HepG2 (cell line): ENCODE data around the gene LST1. TPM values are rescaled to one million over a fixed set of nuclear protein-coding genes. Genes with fewer than 3 reads are reported as not detected.

Experiments
- AFF4 ChIP-seq: sonication (generic); formaldehyde crosslinking; IDR thresholded peaks from 2 replicates; pipeline ENCODE4 v1.4.0; 2020; ENCODE audit warnings: missing genetic modification reagents
- ATF2 ChIP-seq: sonication (generic); formaldehyde crosslinking; IDR thresholded peaks from 2 replicates; pipeline ENCODE4 v1.4.0; 2020; ENCODE audit warnings: missing genetic modification reagents
- BATF2 ChIP-seq: sonication (generic); formaldehyde crosslinking; IDR thresholded peaks from 2 replicates; pipeline ENCODE4 v1.8.0; 2022; ENCODE audit warnings: mild to moderate bottlenecking, missing genetic modification reagents, moderate library complexity
- CENPX ChIP-seq: sonication (generic); formaldehyde crosslinking; IDR thresholded peaks from 2 replicates; pipeline ENCODE4 v1.9.0; 2021; ENCODE audit warnings: mild to moderate bottlenecking, missing genetic modification reagents, moderate library complexity
- CHD2 ChIP-seq: IDR thresholded peaks from 2 replicates; pipeline ENCODE4 v1.6.1; 2011; ENCODE audit warnings: low read depth, low read length, improper control_type of control experiment
- FIP1L1 ChIP-seq: fragments of 200-400 bp; formaldehyde crosslinking; IDR thresholded peaks from 2 replicates; pipeline ENCODE4 v1.6.1; 2018; ENCODE audit warnings: low read depth, mild to moderate bottlenecking, low read length, moderate library complexity, borderline replicate concordance; ENCODE audit not compliant: insufficient read depth
- FLYWCH1 ChIP-seq: sonication (generic); formaldehyde crosslinking; IDR thresholded peaks from 2 replicates; pipeline ENCODE4 v1.8.1; 2023; ENCODE audit warnings: mild to moderate bottlenecking, missing genetic modification reagents
- JUND ChIP-seq: sonication (generic); formaldehyde crosslinking; IDR thresholded peaks from 2 replicates; pipeline ENCODE4 v1.8.0; 2022; ENCODE audit warnings: mild to moderate bottlenecking, missing genetic modification reagents
- PRDM10 ChIP-seq: sonication (generic); formaldehyde crosslinking; IDR thresholded peaks from 2 replicates; pipeline ENCODE4 v1.4.0; 2020; ENCODE audit warnings: low read depth, missing genetic modification reagents
- RORA ChIP-seq: sonication (generic); formaldehyde crosslinking; IDR thresholded peaks from 2 replicates; pipeline ENCODE4 v1.5.0; 2020; ENCODE audit warnings: mild to moderate bottlenecking, missing genetic modification reagents, moderate library complexity
- SRF ChIP-seq: IDR thresholded peaks from 2 replicates; pipeline ENCODE4 v1.6.1; 2011; ENCODE audit warnings: mild to moderate bottlenecking, low read depth, low read length, moderate library complexity
- U2AF2 ChIP-seq: fragments of 200-400 bp; formaldehyde crosslinking; IDR thresholded peaks from 2 replicates; pipeline ENCODE4 v1.6.1; 2017; ENCODE audit warnings: low read depth, mild to moderate bottlenecking, low read length
- ZKSCAN1 ChIP-seq: fragments of 150-350 bp; IDR thresholded peaks from 2 replicates; pipeline ENCODE4 v1.6.1; 2014; ENCODE audit warnings: low read length
- ZNF10 ChIP-seq: sonication (generic); formaldehyde crosslinking; IDR thresholded peaks from 2 replicates; pipeline ENCODE4 v1.4.0; 2020; ENCODE audit warnings: mild to moderate bottlenecking, low read depth, missing genetic modification reagents, borderline replicate concordance
- ZNF251 ChIP-seq: sonication (generic); formaldehyde crosslinking; IDR thresholded peaks from 2 replicates; pipeline ENCODE4 v1.9.0; 2021; ENCODE audit warnings: mild to moderate bottlenecking, missing genetic modification reagents
- ZNF670 ChIP-seq: sonication (generic); formaldehyde crosslinking; IDR thresholded peaks from 2 replicates; pipeline ENCODE4 v1.8.0; 2022; ENCODE audit warnings: mild to moderate bottlenecking, missing genetic modification reagents, borderline replicate concordance
- ZNF777 ChIP-seq: sonication (generic); formaldehyde crosslinking; IDR thresholded peaks from 2 replicates; pipeline ENCODE4 v1.4.0; 2020; ENCODE audit warnings: missing genetic modification reagents
- polyA plus RNA-seq, 8 experiments: library from polyadenylated mRNA; depleted of rRNA in 3 of 8; stranded (reverse) in 7 of 8; unstranded in 1 of 8; fragments of >200 nt; fragmentation: Illumina TruSeq in 4 of 8; extraction: Trizol in 4 of 8; gene quantifications; 2 replicates each; pipeline versions ENCODE4 v1.2.1 to v1.2.3, GENCODE V29; 2011 to 2016; ENCODE audit warnings: low read depth in 4 of 8, missing spikeins in 1 of 8, mixed read lengths in 1 of 8; ENCODE audit not compliant: insufficient read depth in 1 of 8
- total RNA-seq, 5 experiments: library from RNA; depleted of rRNA; stranded (reverse); fragments of >200 nt; fragmentation: Illumina TruSeq; extraction: Trizol; gene quantifications; 2 replicates each; pipeline ENCODE4 v1.2.3, GENCODE V29; 2016; ENCODE audit warnings: low read depth in 1 of 5

LST1 gene
- total and polyA plus RNA-seq, 2 of the 13 experiments (the other 11 are each of a cell fraction or from before 2014, with no cell fraction given), result not detected

GRCh38 chr6:31546958-31547726 is 38.9 kb upstream of the LST1 start, which contains the start of gene NFKBIL1 (continued):
- TF ChIP-seq RORA (CRISPR knock-in tag) (no peak), ZNF670 (CRISPR knock-in tag) (no peak), PRDM10 (CRISPR knock-in tag) (peak; percentile 37; the same call in 1 of the 2 replicates), ZKSCAN1 (no peak), ZNF777 (CRISPR knock-in tag) (no peak), ZNF10 (CRISPR knock-in tag) (no peak), BATF2 (CRISPR knock-in tag) (peak; percentile 63; the same call in 1 of the 2 replicates), U2AF2 (no peak), SRF (peak; percentile 73; the same call in 1 of the 2 replicates), JUND (CRISPR knock-in tag) (no peak; the same call in 1 of the 2 replicates), FLYWCH1 (CRISPR knock-in tag) (no peak), ATF2 (CRISPR knock-in tag) (peak; percentile 85), CHD2 (no peak), AFF4 (CRISPR knock-in tag) (no peak), CENPX (no peak), FIP1L1 (no peak), ZNF251 (no peak)
